T-helper 2 cell treated with Interferon-gamma antibody and Interleukin-4, amounts not matched to agents 100 ng/mL and 5 ng/mL, for 36 hours (primary cell): ENCODE measurements around the gene PAAF1. TPM values are rescaled to one million over a fixed set of nuclear protein-coding genes. Genes with fewer than 3 reads are reported as not detected.

Experiments used
- intact Hi-C: fragments of 100-400 bp; cut with micrococcal nuclease; formaldehyde crosslinking; loops from one replicate; pipeline ENCODE4 v1.15.1; 2023
- total RNA-seq: library from RNA; stranded (reverse); gene quantifications from 2 replicates; pipeline ENCODE4 v1.2.3, GENCODE V29; 2022

The PAAF1 gene
- total RNA-seq, 1 donor from 2014 or later, result 21.1 TPM

DNA sequence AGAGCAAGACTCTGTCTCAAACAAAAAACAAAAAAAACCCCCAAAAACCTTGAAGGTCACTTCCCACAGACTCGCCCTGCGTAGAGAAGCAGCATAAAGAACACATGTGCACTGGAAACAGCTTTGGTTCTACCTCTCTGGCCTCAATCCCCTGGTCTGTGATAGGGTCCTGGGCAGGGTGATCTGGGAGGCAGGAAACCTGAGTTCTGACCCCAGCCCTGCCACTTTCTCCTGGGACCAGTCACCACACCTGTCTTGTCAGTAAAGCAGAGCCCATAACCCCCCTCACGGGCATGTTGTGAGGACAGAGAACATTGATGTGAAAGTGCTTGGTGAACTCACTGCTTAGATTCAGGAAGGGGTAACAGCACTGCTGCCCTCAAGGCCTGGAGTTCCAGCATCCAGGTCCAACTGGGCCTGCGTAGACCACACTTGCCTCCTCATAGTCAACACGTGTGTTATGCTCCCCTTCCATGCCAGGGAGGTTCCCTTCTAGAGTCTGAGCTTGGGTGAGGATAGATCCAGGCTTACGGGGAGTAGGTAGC is 94.4 kb downstream of the PAAF1 start:
- intact Hi-C loops, result loop anchor here (5.0 kb wide), 1 partner anchor 36 kb away; the partner anchor contains the start of gene UCP3

DNA sequence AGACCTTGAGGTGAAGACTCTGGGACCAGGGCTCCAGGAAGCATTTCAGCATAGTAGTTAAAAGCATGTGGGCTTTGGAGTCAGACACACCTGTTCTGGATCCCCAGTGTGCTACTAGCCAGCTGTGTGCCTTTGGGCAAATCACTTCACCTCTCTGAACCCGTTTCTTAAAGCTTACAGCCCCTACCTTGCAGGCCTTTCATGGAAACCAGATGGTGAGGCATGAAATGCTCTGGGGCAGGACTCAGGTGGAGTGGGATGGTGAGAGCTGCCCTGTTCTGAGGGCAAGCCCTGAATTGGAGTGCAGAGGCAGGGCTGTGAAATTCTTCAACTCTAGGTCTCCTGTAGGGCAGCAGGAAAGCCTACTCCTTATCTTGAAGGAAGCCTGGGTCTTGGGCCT is 95.4 kb downstream of the PAAF1 start:
- intact Hi-C loops, result loop anchor here (5.0 kb wide), 1 partner anchor 35 kb away; the partner anchor contains the start of gene UCP3

DNA sequence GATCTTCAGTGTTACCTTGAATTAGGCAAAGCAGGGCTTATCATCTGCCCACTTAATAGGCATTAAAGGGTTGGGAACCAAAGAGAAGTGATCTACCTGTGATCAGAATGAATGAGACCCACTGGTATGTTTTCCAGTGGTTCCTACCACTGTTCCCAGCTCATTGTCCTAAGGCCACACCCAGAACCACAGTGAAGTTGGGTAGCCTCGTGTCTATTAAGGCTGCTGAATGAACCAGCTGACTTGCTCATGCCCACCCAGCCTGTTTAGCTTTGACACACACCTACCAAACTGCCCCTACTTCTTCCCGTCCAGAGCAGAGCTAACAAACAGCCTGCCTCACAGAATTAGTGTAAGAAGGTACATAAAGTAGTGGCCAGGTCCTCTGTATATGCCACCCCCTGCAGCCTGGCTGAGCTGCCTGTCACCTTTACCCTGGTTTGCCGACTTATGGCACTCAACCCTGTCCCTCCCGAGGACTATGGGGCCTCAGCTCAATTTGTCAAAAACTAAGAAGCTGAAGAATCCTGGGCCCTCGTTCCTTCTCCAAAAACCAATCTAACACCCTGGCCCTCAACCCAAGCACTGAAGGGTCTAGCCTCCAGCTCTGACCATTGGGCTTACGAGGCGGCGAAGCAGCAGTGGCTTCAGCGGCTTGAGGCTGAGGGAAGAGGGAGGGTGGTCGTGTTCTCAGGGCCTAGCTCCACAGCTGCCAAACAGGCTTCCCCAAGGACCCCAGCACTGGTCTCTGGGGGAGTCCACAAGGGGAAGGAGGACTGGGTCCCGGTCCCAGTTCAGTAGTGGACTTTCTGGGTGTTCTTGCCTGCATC is 96.0 kb downstream of the PAAF1 start:
- intact Hi-C loops, result loop anchor here (5.0 kb wide), 1 partner anchor 34 kb away; the partner anchor contains the start of gene UCP3

DNA sequence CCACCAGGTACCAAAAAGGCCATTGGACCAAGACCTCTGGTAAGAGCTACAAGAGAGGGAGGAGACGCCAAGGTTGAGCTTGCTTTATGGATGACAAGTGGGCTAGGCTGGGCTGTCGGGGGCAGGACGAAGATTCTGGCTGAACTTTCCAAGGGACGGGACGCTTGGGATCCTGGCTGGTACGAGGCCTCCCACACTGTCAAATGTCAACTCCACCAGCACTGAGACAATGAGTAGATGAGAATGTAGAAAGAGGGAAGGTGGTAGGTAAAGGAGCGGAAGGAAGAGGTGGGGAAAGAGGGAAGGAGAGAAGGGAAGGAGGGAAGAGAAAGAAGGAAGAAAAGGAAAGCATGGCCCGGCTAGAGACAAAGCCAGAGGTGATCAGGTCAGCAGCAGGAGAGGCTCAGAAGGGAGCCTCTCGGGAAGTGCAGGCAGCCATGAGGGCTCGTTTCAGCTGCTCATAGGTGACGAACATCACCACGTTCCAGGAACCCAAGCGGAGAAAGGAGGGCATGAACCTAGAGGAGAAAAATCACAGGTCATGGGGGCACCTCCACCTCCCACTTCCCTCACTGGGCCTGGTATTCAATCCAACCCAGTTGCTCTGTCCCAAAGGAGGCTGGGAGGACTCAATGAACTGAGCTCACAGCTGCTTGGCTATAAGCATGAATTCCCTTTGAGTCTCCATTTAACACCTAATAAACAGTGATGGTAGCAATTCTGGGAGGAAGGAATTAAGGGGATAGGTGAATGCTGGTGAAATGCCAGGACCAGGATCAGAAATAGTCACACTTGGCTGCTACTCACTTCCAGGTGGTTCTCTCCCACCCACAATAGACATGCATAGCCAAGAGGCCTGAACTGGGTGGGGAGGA is 98.0 kb downstream of the PAAF1 start:
- intact Hi-C loops, result loop anchor here (1.0 to 5.0 kb wide), 3 partner anchors 7 to 196 kb away; partner anchors contain the start of genes C2CD3, PPME1, UCP2 and UCP3

DNA sequence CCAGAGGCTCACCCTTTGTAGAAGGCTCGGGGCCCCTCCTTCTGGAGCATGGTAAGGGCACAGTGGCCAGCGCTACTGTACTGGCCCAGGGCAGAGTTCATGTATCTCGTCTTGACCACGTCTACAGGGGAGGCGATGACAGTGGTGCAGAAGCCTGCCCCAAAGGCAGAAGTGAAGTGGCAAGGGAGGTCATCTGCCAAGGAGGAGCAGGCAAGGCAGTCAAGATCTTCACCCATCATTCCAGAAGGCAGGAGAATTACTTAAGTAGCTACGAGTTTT is 98.6 kb downstream of the PAAF1 start:
- intact Hi-C loops, result loop anchor here (2.0 kb wide), 1 partner anchor 195 kb away; the partner anchor contains the start of genes C2CD3 and PPME1

DNA sequence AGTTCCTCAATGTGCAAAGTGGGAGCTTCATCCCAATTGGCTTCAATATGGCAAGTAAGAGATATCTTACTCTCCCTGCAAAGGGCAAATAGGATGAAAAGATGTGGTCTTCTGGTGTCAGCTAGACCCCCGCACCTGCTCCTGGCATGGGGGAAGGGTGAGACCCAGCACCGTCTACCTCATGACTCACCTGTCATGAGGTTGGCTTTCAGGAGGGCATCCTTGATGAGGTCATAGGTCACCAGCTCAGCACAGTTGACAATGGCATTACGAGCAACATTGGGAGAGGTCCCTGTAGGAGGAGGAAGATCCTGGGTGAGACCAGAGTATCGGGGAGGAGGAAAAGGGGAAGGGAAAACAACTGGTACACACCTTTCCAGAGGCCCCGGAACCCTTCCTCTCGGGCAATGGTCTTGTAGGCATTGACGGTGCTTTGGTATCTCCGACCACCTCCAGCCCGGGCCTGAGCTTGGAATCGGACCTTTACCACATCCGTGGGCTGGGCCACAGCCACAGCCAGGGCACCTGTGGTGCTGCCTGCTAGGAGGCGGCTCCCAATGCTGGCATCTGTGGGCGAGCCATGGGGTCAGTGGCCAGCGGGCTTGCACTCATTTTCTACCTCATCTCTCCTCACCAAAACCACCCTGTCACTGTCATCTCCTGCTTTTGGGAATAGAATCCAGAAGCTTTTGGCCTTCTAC is 99.8 kb downstream of the PAAF1 start:
- intact Hi-C loops, result no loop called here

DNA sequence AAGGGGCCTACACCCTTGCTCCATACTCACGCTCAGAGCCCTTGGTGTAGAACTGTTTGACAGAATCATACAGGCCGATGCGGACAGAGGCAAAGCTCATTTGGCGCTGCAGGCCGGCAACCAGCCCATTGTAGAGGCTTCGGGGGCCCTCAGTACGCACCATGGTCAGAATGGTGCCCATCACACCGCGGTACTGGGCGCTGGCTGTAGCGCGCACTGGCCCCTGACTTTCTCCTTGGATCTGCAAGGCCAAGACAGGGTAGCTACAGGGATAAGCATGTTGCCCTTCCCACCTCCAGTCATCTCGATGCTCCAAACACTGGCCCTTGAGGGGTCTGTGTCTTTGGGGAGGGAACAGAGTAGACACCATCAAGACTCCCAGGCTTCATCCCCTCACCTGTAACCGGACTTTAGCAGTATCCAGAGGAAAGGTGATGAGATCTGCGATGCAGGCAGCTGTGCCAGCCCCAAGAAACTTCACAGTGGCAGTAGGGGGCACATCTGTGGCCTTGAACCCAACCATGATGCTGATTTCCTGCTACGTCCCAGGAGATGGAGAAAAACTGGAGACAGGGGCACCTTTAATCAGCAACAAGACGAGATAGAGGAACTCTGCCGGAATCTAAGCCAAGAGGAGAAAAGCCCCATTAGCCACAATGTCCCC is 101.2 kb downstream of the PAAF1 start:
- intact Hi-C loops, result no loop called here

DNA sequence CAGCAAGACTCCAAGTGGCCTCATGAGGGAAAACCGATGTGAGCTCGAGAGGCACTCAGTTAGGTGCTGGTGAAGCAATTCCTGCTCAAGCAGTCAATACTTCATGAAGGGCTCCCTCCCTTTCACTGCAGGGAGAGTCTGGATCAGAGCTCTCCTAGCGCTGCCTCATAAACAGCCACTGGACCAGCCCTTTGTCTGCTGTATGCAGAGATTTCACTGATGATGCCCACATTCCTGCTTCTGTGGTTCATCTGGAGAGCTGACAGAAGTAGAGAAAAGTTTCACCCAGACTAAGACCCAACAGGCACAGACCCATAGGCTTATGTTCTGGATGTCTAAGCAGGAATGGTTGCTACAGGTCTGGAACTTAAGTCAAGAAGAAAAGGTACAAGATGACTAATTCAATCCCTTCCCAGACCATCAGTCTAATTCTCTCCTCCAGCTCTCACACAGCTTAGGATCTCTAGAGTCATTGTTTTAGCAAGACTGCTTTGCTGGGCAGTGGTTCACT is 101.8 kb downstream of the PAAF1 start:
- intact Hi-C loops, result no loop called here

DNA sequence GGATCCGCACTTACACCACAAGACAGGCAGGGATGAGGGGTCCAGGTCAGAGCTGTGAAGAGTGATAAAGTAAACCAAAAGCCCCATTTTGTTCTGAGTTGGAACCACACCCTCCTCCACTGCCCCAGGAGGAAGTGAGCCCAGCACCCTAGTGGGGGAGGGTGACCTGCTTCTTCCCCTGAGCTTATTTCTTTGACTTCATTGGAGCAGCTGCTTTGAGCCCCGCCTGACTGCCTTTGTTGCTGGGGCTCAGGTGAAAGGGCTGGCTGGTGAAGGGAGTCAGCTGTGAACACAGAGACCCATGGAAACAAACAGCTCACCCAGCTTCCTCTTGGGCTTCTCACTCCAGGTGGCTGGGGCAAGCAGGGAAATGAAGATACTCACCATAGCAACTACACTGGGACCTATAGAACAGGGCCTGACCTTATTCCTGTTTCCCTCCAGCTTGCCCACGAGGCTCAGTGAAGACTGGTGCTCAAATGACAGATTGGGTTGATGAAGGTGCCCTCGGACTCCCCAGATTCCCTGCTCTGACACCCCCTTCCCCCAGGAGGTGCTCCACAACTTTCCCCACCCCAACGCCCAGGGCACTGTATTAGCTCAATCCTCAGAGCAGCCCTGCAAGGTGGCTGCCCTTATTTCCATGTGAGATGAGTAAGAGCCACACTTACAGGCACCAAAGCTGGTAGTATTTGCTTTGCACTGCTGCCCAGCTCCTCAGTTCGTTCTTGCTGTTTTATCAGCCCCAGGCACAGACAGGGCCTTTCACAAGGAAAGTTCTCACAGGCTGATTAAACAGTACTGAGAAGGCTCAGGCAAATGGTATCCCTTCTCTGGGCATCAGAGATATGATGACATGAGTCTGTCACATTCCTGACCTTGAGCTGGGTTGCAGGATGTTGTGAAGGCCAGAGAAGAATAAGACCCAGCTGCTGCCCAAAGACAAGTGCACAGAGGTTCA is 103.5 kb downstream of the PAAF1 start:
- intact Hi-C loops, result loop anchor here (1.0 to 5.0 kb wide), 3 partner anchors 31 to 218 kb away; partner anchors contain the start of genes COA4, PAAF1 and RAB6A

Other genes with a start within 250 kb of the PAAF1 start
- gene PLEKHB1, start 230.4 kb upstream of the PAAF1 start, total RNA-seq, result 3.4 and 5.2 TPM in 2 replicates
- gene RAB6A, start 115.9 kb upstream of the PAAF1 start, total RNA-seq, result 76.5 and 79.7 TPM in 2 replicates
- 58.3 and 64.2 TPM in 2 replicates for gene MRPL48, start 89.1 kb upstream of the PAAF1 start, total RNA-seq
- gene COA4, start 153 bp upstream of the PAAF1 start, total RNA-seq, result 68.3 and 70.4 TPM in 2 replicates
- 0.14 and 0.57 TPM in 2 replicates for gene DNAJB13, start 74.0 kb downstream of the PAAF1 start, total RNA-seq
- gene UCP2, start 105.8 kb downstream of the PAAF1 start, total RNA-seq, result 338 TPM in 2 replicates
- 2.7 and 3.6 TPM in 2 replicates for gene UCP3, start 132.1 kb downstream of the PAAF1 start, total RNA-seq